Smooth muscle cell (in vitro differentiated cells): ENCODE results near the gene MBNL2. TPM values are rescaled to one million over a fixed set of nuclear protein-coding genes. Genes with fewer than 3 reads are reported as not detected.

Experiments used
- DNase-seq: peaks from one replicate; lab custom pipeline; 2025; ENCODE audit not compliant: unreplicated experiment; lab: John Stamatoyannopoulos, UW
- H2AFZ ChIP-seq: fragments of 200-600 bp; sonication (generic); 2 replicates; pipeline ENCODE4 v1.6.0; 2016; ENCODE audit warnings: antibody characterized with exemption, low read depth, mild to moderate bottlenecking
- H3F3A ChIP-seq: fragments of 200-600 bp; sonication (generic); 2 replicates; pipeline ENCODE4 v1.6.0; 2017; ENCODE audit warnings: antibody characterized with exemption, low read depth
- H3K27ac ChIP-seq: fragments of 200-600 bp; sonication (generic); 2 replicates; pipeline ENCODE4 v1.5.1; 2016; ENCODE audit warnings: low read depth, mild to moderate bottlenecking
- H3K27me3 ChIP-seq: fragments of 200-600 bp; sonication (generic); 2 replicates; pipeline ENCODE4 v1.6.1; 2016; ENCODE audit warnings: low read depth, mild to moderate bottlenecking
- H3K36me3 ChIP-seq: fragments of 200-600 bp; sonication (generic); 2 replicates; pipeline ENCODE4 v1.5.1; 2016; ENCODE audit warnings: low read depth
- H3K4me1 ChIP-seq: fragments of 200-600 bp; sonication (generic); 2 replicates; pipeline ENCODE4 v1.5.1; 2016; ENCODE audit warnings: low read depth
- H3K4me2 ChIP-seq: fragments of 200-600 bp; sonication (generic); 2 replicates; pipeline ENCODE4 v1.6.0; 2016; ENCODE audit warnings: mild to moderate bottlenecking
- H3K4me3 ChIP-seq: fragments of 200-600 bp; sonication (generic); 2 replicates; pipeline ENCODE4 v1.5.1; 2016; ENCODE audit warnings: mild to moderate bottlenecking
- H3K79me2 ChIP-seq: fragments of 200-600 bp; sonication (generic); 2 replicates; pipeline ENCODE4 v1.6.0; 2016; ENCODE audit warnings: low read depth, mild to moderate bottlenecking
- H3K9ac ChIP-seq: fragments of 200-600 bp; sonication (generic); 2 replicates; pipeline ENCODE4 v1.6.0; 2016; ENCODE audit warnings: low read depth
- H3K9me3 ChIP-seq: fragments of 200-600 bp; sonication (generic); replicated peaks from 2 replicates; pipeline ENCODE4 v1.5.1; 2016; ENCODE audit warnings: low read depth
- H4K20me1 ChIP-seq: fragments of 200-600 bp; sonication (generic); 2 replicates; pipeline ENCODE4 v1.6.0; 2016; ENCODE audit warnings: low read depth
- WGBS: methylation state at CpG from one replicate; pipeline ENCODE4 v1.1.7; 2016; ENCODE audit warnings: low lambda C conversion rate; 5-methylcytosine and 5-hydroxymethylcytosine counted together
- polyA plus RNA-seq: library from polyadenylated mRNA; unstranded; fragments of >200 nt; fragmentation: Nextera tagmentation; extraction: Ambion mirVana; gene quantifications from 2 replicates; pipeline ENCODE4 v1.2.1, GENCODE V29; 2016
- total RNA-seq: library from RNA; depleted of rRNA; stranded (reverse); fragments of >200 nt; gene quantifications from 2 replicates; pipeline ENCODE4 v1.2.3, GENCODE V29; 2014
- TF ChIP-seq, protein P1 (sequence below): fragments of 200-600 bp; sonication (generic); IDR thresholded peaks from 2 replicates; pipeline ENCODE4 v1.5.1; 2017; ENCODE audit warnings: borderline replicate concordance, mild to moderate bottlenecking, antibody characterized with exemption; ENCODE audit not compliant: insufficient read depth, poor library complexity, severe bottlenecking

Gene MBNL2
- total and polyA plus RNA-seq, 2 experiments from 2014 or later, result 33.7 to 120 TPM

DNA sequence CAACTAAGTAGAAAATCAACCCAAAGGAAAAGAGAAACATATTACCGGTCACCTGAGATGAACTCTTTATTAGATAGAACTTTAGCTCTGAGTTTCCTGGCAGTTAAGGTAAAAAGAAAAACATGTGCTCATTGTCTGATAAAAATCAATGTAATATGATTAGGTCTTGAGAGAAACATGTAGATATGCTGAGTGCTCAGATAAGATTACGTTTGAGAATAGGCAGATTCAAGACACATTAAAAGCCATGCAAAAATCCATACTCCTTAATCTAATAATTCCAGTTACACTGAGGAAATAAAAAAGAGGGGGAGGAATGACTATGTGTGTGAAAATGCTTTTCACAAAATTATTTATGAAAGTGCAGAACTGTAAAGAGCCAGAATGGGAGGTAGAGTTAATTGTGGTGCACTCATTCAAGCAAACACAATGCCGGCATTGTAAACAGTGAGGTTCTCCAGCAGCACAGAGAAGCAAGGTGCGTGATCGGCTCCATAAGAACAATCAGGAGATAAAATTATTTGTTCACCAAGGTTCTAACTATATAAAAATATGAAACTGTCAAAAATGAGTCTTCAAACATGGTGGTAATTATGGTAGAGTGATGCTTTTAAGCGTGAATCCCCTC, 88.8 kb downstream of the MBNL2 start:
- Histone ChIP-seq H3K79me2 (peaks cover 69% of the 10 kb centered on the region), H3K27ac (no peak overlapping the region), H3K9me3 (no peaks in the 10 kb centered on the region), H3K4me2 (no peak overlapping the region), H4K20me1 (peaks cover 94% of the 10 kb centered on the region), H3K36me3 (no peaks in the 10 kb centered on the region), H2AFZ (no peak overlapping the region), H3F3A (peaks cover 11% of the 10 kb centered on the region), H3K27me3 (no peaks in the 10 kb centered on the region), H3K9ac (no peak overlapping the region), H3K4me1 (peaks cover 18% of the 10 kb centered on the region), H3K4me3 (no peak overlapping the region)
- DNase-seq, result no peak
- WGBS, result 96% methylated on average over 6 of the region's 6 CpGs
- TF ChIP-seq, protein P1, sequence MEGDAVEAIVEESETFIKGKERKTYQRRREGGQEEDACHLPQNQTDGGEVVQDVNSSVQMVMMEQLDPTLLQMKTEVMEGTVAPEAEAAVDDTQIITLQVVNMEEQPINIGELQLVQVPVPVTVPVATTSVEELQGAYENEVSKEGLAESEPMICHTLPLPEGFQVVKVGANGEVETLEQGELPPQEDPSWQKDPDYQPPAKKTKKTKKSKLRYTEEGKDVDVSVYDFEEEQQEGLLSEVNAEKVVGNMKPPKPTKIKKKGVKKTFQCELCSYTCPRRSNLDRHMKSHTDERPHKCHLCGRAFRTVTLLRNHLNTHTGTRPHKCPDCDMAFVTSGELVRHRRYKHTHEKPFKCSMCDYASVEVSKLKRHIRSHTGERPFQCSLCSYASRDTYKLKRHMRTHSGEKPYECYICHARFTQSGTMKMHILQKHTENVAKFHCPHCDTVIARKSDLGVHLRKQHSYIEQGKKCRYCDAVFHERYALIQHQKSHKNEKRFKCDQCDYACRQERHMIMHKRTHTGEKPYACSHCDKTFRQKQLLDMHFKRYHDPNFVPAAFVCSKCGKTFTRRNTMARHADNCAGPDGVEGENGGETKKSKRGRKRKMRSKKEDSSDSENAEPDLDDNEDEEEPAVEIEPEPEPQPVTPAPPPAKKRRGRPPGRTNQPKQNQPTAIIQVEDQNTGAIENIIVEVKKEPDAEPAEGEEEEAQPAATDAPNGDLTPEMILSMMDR, result no peak

DNA sequence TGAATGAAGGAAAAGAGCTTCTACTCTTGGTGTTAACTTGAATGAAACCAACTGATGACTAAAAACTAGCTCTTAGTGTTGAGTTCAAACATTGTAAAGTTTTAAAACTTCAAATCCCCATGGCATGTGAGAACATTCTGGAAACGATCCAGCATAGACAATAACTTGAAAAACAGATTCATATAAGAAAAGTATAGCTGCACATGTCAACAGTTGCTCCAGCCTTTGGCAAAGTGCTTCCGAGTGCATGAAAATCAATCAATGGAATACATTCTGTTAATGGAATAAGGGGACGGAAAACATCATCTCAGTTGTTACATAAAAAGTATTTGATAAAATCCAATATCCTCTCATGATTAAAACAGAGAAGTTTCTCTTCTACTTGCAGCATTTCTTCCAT, 89.8 kb downstream of the MBNL2 start:
- Histone ChIP-seq H4K20me1 (peaks cover 94% of the 10 kb centered on the region), H2AFZ (no peak overlapping the region), H3K27me3 (no peaks in the 10 kb centered on the region), H3K9ac (no peak overlapping the region), H3K27ac (no peak overlapping the region), H3F3A (peaks cover 5% of the 10 kb centered on the region), H3K36me3 (no peaks in the 10 kb centered on the region), H3K9me3 (no peaks in the 10 kb centered on the region), H3K4me1 (peaks cover 18% of the 10 kb centered on the region), H3K4me3 (no peak overlapping the region), H3K79me2 (peaks cover 58% of the 10 kb centered on the region), H3K4me2 (no peak overlapping the region)
- TF ChIP-seq, protein P1, result no peak
- no peak for DNase-seq
- WGBS, result 96% methylated on average over 3 of the region's 3 CpGs

DNA sequence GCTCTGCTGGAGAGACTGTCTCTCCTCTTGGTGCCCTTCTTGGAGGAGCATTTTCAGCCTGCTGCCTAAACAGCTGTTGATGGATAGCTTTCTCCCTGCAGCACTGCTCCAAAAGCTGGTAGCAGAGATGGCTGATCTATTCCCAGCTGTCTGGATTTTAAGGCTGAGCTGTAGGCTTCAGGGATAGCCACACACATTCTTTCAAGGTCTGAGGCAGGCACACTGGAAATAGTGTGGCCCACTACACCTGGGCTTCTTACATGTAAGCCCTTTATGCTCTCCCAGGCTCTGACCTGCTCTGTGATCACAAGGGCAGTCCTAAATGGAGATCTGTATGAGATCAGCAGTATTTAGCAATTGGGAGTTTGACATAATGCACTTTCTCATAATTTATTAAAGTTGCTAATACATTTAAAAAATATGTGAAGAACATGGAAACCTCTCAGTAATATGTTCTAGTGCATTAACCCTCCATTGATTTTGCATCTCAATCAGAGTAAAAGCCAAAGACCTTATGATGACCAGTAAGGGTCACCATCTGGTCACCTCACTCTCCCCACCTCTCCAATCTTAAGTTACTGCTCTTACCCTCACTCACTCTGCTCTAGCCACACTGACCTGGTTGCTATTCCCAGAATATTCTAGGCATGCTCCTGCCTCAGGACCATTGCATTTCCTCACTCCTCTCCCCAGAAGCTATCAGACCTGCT, 91.6 kb downstream of the MBNL2 start:
- H3K79me2 ChIP-seq, result peaks cover 71% of the 10 kb centered on the region
- no peaks in the 10 kb centered on the region for H3K36me3 ChIP-seq
- no peak overlapping the region for H3K27ac ChIP-seq

More for the DNA sequence above, 91.6 kb downstream of the MBNL2 start:
- DNase-seq, result no peak
- Histone ChIP-seq H4K20me1 (peaks cover 94% of the 10 kb centered on the region), H3K4me2 (no peak overlapping the region), H3F3A (peaks cover 7% of the 10 kb centered on the region), H3K9me3 (no peaks in the 10 kb centered on the region), H3K9ac (no peak overlapping the region), H3K4me3 (no peak overlapping the region), H3K27me3 (no peaks in the 10 kb centered on the region), H2AFZ (no peak overlapping the region), H3K4me1 (peaks cover 3% of the 10 kb centered on the region)
- TF ChIP-seq, protein P1, result no peak
